ENCODE results near the gene KLRC3.
"Not testable (repeated sequence)": the region's sequence is repeated elsewhere in the genome, so short reads cannot be mapped to it uniquely, and the experiment has no call there.

The KLRC3 gene

GRCh38 chr12:10369557-10370415, 50.6 kb downstream of the KLRC3 start:
- H3K4me3 ChIP-seq = no peak overlapping the region
- TF ChIP-seq, protein P1, sequence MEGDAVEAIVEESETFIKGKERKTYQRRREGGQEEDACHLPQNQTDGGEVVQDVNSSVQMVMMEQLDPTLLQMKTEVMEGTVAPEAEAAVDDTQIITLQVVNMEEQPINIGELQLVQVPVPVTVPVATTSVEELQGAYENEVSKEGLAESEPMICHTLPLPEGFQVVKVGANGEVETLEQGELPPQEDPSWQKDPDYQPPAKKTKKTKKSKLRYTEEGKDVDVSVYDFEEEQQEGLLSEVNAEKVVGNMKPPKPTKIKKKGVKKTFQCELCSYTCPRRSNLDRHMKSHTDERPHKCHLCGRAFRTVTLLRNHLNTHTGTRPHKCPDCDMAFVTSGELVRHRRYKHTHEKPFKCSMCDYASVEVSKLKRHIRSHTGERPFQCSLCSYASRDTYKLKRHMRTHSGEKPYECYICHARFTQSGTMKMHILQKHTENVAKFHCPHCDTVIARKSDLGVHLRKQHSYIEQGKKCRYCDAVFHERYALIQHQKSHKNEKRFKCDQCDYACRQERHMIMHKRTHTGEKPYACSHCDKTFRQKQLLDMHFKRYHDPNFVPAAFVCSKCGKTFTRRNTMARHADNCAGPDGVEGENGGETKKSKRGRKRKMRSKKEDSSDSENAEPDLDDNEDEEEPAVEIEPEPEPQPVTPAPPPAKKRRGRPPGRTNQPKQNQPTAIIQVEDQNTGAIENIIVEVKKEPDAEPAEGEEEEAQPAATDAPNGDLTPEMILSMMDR (IDR thresholded peaks at IDR 0.05) = no peak
- no peak overlapping the region for H3K27ac ChIP-seq
- no peak for DNase-seq (ENCODE audit: low spot score)

DNA sequence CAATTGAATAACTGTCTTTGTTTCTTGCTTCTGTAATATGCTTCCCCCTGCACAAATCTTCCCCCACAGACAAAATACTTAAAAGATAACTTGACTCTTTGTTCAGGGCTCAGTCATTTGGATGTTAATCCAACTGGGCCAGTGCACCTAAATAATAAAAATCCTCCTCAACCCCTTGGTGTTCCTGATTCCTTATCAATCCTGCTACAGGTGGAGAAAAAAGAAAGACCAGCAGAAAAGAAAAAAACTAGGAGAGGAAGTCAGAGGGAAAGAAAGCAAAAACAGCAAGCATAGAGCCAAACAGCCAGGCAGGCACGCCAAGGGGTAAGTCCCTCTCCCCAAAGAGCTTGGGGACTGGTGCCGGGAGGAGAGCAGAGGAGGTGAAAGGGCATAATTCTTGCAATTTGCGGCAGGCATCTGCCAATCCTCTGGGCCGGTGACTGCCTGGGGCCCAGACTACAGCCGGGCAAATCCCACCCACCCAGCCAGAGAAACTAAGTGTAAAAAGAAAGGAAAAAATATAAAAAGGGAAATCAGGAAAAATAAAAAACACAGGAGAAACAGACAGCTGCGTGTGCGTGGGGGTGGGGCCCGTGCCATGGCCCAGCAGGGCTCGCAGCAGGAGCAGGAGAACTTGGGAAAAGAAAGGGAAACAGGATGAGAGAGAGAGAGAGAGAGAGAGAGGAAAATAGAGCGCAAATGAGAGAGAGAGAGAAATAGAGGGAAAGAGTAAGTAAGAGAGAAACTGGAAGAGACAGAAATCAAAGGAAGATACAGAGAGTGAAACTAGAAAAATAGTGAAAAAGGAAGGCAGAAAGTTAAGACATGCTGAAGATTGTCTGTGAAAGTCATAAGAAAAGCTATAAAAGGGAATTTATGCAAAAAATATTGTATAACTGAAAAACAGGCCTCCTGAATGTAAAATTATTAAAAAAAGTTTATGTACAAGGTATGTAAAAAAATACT, 51.9 kb downstream of the KLRC3 start:
- H3K27ac ChIP-seq = peak overlapping the region; percentile 64 to 68
- TF ChIP-seq, protein P1 (IDR thresholded peaks at IDR 0.05) = no peak
- DNase-seq (ENCODE audit: low spot score) = no peak
- peak overlapping the region; percentile 42 for H3K4me3 ChIP-seq

GRCh38 chr12:10367714-10368113, 52.7 kb downstream of the KLRC3 start:
- peak overlapping the region; percentile 41 to 47 for H3K27ac ChIP-seq
- DNase-seq (ENCODE audit: low spot score); H3K4me3 ChIP-seq: not testable (repeated sequence)

- TF ChIP-seq, protein P1 (IDR thresholded peaks at IDR 0.05) = no peak
- Histone ChIP-seq H3K27ac (peak overlapping the region; percentile 85 to 95), H3K4me3 (no peak overlapping the region)
- DNase-seq (ENCODE audit: low spot score) = no peak
Measured at GRCh38 chr12:10366875-10367274, 53.5 kb downstream of the KLRC3 start.

DNA sequence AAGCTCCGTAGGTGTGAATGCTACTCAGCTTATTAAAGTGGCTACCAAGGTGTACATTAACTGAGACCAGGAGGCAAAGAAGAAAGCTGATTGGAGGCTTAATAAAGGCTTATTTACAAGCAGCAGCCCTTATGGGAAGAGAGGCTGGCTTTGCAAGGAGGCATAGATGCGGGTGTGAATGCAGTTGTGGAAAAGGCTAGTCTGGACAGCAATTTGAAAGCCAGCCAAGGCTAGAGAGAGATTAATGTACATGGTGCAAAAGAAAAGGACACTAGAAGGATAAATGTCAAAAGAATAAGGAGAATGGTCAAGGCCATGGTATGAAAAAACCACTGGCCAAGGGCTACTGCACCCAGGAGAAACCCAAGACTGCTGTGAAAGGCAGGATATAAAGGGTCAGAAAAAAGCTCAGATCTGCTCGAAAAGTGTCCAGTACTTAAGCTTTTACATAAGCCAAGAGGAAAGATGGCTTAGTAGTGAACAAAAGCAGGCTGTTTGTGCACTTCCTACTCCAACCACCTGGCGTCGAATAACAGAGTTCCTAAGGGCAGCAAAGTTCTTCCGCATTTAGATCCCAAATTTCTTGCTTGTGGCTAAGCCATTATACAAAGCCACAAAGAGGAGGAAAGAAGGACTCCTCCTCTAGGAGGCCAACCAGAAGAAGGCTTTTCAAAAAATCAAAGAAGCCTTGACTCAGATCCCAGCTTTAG, 54.5 kb downstream of the KLRC3 start:
- H3K4me3 ChIP-seq = peak overlapping the region; percentile 85
- DNase-seq (ENCODE audit: low spot score) = no peak
- TF ChIP-seq, protein P1 (IDR thresholded peaks at IDR 0.05) = no peak

DNA sequence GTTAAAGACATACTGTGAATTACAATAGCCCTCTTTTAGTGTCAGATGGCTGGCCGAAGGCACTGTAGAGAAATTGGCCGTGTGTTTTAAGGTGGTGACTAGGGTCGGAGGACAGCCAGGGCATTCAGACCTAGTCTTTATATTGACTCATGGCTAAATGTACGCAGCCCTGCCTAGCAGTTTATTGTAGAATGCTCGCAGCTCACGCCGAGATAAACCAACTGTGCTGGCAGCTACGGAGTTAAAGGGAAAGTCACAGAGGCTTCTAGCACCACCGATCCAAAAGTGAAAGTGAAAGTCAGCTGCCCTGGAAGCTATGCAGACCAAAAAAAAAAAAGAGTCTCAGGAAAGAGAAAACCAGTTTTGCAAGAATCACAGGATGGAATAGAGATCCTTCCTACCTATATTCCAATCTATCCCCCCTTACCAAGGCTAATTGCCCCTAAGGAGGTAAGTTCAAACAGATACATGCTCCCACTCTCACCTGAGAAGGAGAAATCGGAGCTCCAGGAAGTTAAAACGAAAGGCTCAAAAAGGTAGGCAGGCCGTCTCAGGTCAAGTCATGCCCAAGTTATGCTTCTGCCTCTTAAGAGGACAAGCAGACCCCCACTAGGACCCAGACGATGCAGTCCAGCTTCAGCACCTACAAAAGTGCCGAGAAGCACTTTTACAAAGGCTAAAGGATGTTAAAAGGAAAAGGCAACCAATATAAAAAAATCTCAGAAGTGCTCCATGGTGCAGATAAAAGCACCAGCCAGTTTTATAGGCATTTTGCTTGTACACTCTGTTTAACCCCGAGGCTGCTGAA, 55.4 kb downstream of the KLRC3 start:
- TF ChIP-seq, protein P1 (IDR thresholded peaks at IDR 0.05) = no peak
- peak overlapping the region; percentile 85 for H3K4me3 ChIP-seq
- H3K27ac ChIP-seq = peak overlapping the region; percentile 85 to 95
- no peak for DNase-seq (ENCODE audit: low spot score)

More for the DNA sequence above, 54.5 kb downstream of the KLRC3 start:
- H3K27ac ChIP-seq = peak overlapping the region; percentile 85 to 95
